PFSK-1 (cell line): ENCODE data around the gene ZNF777.

ENCODE experiments used
- POLR2AphosphoS5 ChIP-seq: IDR thresholded peaks from 2 replicates; pipeline ENCODE4 v1.6.1; 2012; ENCODE audit warnings: low read depth, mild to moderate bottlenecking, control low read depth, low read length, moderate library complexity
- SIN3A ChIP-seq: IDR thresholded peaks from 2 replicates; pipeline ENCODE4 v1.6.1; 2012; ENCODE audit warnings: mild to moderate bottlenecking, low read length, moderate library complexity, borderline replicate concordance; ENCODE audit not compliant: insufficient read depth

DNA sequence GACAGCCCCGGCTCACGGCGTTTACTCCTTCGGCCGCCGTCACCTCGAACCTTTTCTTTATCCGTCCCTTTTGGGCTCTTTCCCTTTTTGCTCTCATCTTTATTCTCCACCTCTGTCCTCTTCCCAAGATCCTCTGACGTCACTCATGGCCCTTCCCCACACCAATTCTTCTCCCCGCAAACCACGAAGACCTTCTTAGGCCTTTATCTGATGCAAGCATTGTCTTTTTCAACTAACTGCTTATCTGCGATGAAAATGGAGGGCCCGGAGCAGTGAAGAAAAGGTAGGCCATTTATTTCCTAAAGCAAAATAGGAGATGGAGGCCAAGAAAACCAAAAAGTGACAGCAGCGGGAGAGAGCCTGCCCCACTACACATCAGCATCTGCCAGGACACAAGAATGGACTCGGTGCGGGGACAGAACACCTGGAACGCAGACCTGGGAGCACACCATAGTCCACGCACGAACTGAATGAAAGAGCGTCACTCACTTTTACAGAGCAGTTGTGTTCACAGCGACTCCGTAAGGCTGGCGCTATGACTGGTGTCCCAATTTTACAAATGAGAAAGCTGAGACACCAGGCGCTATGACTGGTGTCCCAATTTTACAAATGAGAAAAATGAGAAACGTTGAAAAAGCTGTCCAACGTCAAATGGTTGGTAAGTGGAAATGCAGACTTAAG lies 45.3 kb downstream of the ZNF777 start:
- TF ChIP-seq POLR2AphosphoS5 (no peak), SIN3A (no peak)
